Liver (tissue), 9 donors: ENCODE results near the gene CCDC7. TPM values are rescaled to one million over a fixed set of nuclear protein-coding genes. Genes with fewer than 3 reads are reported as not detected.
"Not testable (repeated sequence)": the region's sequence is repeated elsewhere in the genome, so short reads cannot be mapped to it uniquely, and the experiment has no call there.

ENCODE experiments used
- DNase-seq: peaks from one replicate; pipeline ENCODE4 v3.0.0-alpha.2; 2017; ENCODE audit warnings: low spot score
- H3K27ac ChIP-seq, 2 donors: one replicate each; pipeline ENCODE4 v1.7.0; 2013; ENCODE audit warnings: inconsistent platforms in 2 of 2, low read length in 2 of 2, control low read depth in 1 of 2, low read depth in 1 of 2, mild to moderate bottlenecking in 1 of 2
- H3K27me3 ChIP-seq, 4 donors: one replicate each; pipeline versions ENCODE4 v1.6.1 to v1.7.0; 2013; ENCODE audit warnings: low read length in 3 of 4, inconsistent platforms in 1 of 4, mild to moderate bottlenecking in 1 of 4, moderate library complexity in 1 of 4; ENCODE audit not compliant: control insufficient read depth in 4 of 4, insufficient read depth in 4 of 4
- H3K36me3 ChIP-seq, 4 donors: one replicate each; pipeline versions ENCODE4 v1.6.1 to v1.7.0; 2013; ENCODE audit warnings: low read length in 3 of 4, mild to moderate bottlenecking in 3 of 4, low read depth in 1 of 4, moderate library complexity in 1 of 4; ENCODE audit not compliant: control insufficient read depth in 4 of 4, insufficient read depth in 3 of 4
- H3K4me1 ChIP-seq, 4 donors: one replicate each; pipeline versions ENCODE4 v1.6.1 to v1.7.0; 2013; ENCODE audit warnings: low read length in 3 of 4, mild to moderate bottlenecking in 3 of 4, moderate library complexity in 1 of 4; ENCODE audit not compliant: control insufficient read depth in 4 of 4, insufficient read depth in 4 of 4
- H3K4me3 ChIP-seq, 3 donors: one replicate each; pipeline versions ENCODE4 v1.6.1 to v1.7.0; 2013; ENCODE audit warnings: low read length in 3 of 3, control low read depth in 1 of 3, low read depth in 1 of 3, mild to moderate bottlenecking in 1 of 3
- H3K9ac ChIP-seq, 2 donors: one replicate each; pipeline ENCODE4 v1.7.0; 2013; ENCODE audit warnings: low read length in 2 of 2, mild to moderate bottlenecking in 2 of 2, moderate library complexity in 2 of 2, control low read depth in 1 of 2, low read depth in 1 of 2
- H3K9me3 ChIP-seq, 4 donors: one replicate each; pipeline versions ENCODE4 v1.6.1 to v1.7.0; 2013; ENCODE audit warnings: low read length in 3 of 4; ENCODE audit not compliant: control insufficient read depth in 4 of 4
- FOXA2 ChIP-seq: IDR thresholded peaks from 2 replicates; pipeline ENCODE4 v1.6.1; 2016; ENCODE audit warnings: antibody characterized with exemption
- GABPA ChIP-seq, 2 donors: IDR thresholded peaks in 1 of 2; conservative IDR thresholded peaks in 1 of 2; 2 replicates each; pipeline ENCODE4 v1.6.1; 2016; ENCODE audit warnings: antibody characterized with exemption in 2 of 2, mild to moderate bottlenecking in 1 of 2, moderate library complexity in 1 of 2
- HNF4A ChIP-seq, 2 donors: conservative IDR thresholded peaks; 2 replicates each; pipeline ENCODE4 v1.6.1; 2016; ENCODE audit warnings: antibody characterized with exemption in 2 of 2, mild to moderate bottlenecking in 2 of 2
- HNF4G ChIP-seq: IDR thresholded peaks from 2 replicates; pipeline ENCODE4 v1.6.1; 2016; ENCODE audit warnings: antibody characterized with exemption
- JUND ChIP-seq, 2 donors: IDR thresholded peaks; 2 replicates each; pipeline ENCODE4 v1.6.1; 2016; ENCODE audit warnings: antibody characterized with exemption in 2 of 2
- NR2F2 ChIP-seq: IDR thresholded peaks from 2 replicates; pipeline ENCODE4 v1.6.1; 2016; ENCODE audit warnings: antibody characterized with exemption
- RAD21 ChIP-seq, 2 donors: IDR thresholded peaks; 2 replicates each; pipeline ENCODE4 v1.6.1; 2016; ENCODE audit warnings: antibody characterized with exemption in 2 of 2, mild to moderate bottlenecking in 2 of 2
- RXRA ChIP-seq, 2 donors: IDR thresholded peaks; 2 replicates each; pipeline ENCODE4 v1.6.1; 2017 to 2018; ENCODE audit warnings: antibody characterized with exemption in 2 of 2, mild to moderate bottlenecking in 1 of 2
- SP1 ChIP-seq: IDR thresholded peaks from 2 replicates; pipeline ENCODE4 v1.6.1; 2018; ENCODE audit warnings: antibody characterized with exemption, mild to moderate bottlenecking
- TAF1 ChIP-seq: conservative IDR thresholded peaks from 2 replicates; pipeline ENCODE4 v1.6.1; 2016; ENCODE audit warnings: antibody characterized with exemption, mild to moderate bottlenecking
- ZBTB33 ChIP-seq: IDR thresholded peaks from 2 replicates; pipeline ENCODE4 v1.6.1; 2016; ENCODE audit warnings: antibody characterized with exemption
- WGBS: extraction: QIAGEN DNeasy Blood & Tissue Kit; methylation state at CpG from one replicate; pipeline ENCODE4 v1.1.7; 2013; 5-methylcytosine and 5-hydroxymethylcytosine counted together
- polyA plus RNA-seq, 2 donors: library from polyadenylated mRNA; stranded (reverse) in 1 of 2; unstranded in 1 of 2; fragments of 200-250 nt in 1 of 2; fragments of >200 nt in 1 of 2; fragmentation: Nextera tagmentation in 1 of 2; extraction: Ambion mirVana in 1 of 2; gene quantifications; one replicate each; pipeline versions ENCODE4 v1.2.1 to v1.2.3, GENCODE V29; 2013 to 2015
- total RNA-seq, 2 donors: library from RNA; depleted of rRNA; stranded (reverse); fragments of >200 nt; gene quantifications; one replicate each; pipeline ENCODE4 v1.2.3, GENCODE V29; 2014
- donor health status: healthy.
- donor health status: healthy.
- donor health status: healthy.
- donor health status: healthy.
- donor health status: healthy.

Gene CCDC7
- total and polyA plus RNA-seq, 4 donors = 0.47 to 5.9 (median 3.2) TPM

GRCh38 chr10:32687546-32687945, 241.6 kb downstream of the CCDC7 start:
- H3K9ac ChIP-seq = no peak overlapping the region
- no peaks in the 10 kb centered on the region for H3K9me3 ChIP-seq
- 82% methylated on average over 2 of the region's 2 CpGs for WGBS
- no peaks in the 10 kb centered on the region for H3K36me3 ChIP-seq
- no peak for DNase-seq
- no peak overlapping the region for H3K4me3 ChIP-seq
- H3K4me1 ChIP-seq = no peaks in the 10 kb centered on the region
- TF ChIP-seq TAF1 = no peak
- no peak for TF ChIP-seq HNF4G
- no peak for TF ChIP-seq JUND (IDR thresholded peaks at IDR 0.05)
- TF ChIP-seq RXRA (IDR thresholded peaks at IDR 0.05) = no peak
- TF ChIP-seq FOXA2 = no peak
- no peak for TF ChIP-seq ZBTB33
- H3K27ac ChIP-seq = no peak overlapping the region
- H3K27me3 ChIP-seq = no peaks in the 10 kb centered on the region

DNA sequence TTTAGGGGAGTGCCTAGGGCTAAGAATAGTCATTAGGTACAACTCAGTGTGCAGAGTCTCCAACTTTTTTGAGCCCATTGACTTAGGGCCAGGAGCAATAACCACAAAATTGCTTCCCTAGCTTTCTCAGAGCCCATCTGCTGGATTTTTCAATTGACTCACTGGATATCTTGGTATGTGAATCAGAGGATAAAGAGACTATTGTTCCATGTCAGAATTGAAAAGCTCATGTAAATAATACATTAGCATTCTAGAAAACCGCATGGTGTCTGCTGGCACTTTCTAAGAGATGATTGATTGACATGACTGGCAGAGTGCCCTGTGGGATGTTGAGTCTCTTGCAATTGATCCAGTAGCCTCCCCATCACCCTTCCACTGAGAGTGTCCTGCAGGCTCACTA, 246.2 kb downstream of the CCDC7 start:
- Histone ChIP-seq H3K4me1 (no peaks in the 10 kb centered on the region), H3K27me3 (no peaks in the 10 kb centered on the region), H3K9me3 (peaks cover 0 to under 1% (median 0%) of the 10 kb centered on the region in 4 donors), H3K9ac (no peak overlapping the region), H3K27ac (no peak overlapping the region), H3K4me3 (no peak overlapping the region), H3K36me3 (peaks cover 0 to 2% (median 0%) of the 10 kb centered on the region in 4 donors)
- no peak for DNase-seq
- no peak for TF ChIP-seq RAD21 (IDR thresholded peaks at IDR 0.05)
- TF ChIP-seq ZBTB33 = no peak
- no peak for TF ChIP-seq HNF4G
- no peak for TF ChIP-seq GABPA (IDR thresholded peaks at IDR 0.05 in 1 of 2, conservative IDR thresholded peaks at IDR 0.05 in 1 of 2)
- TF ChIP-seq RXRA (IDR thresholded peaks at IDR 0.05) = no peak
- no peak for TF ChIP-seq HNF4A (conservative IDR thresholded peaks at IDR 0.05)
- no peak for TF ChIP-seq SP1
- 85% methylated on average over 1 of the region's 1 CpG for WGBS

GRCh38 chr10:32693441-32693979, 247.6 kb downstream of the CCDC7 start:
- TF ChIP-seq NR2F2 (no peak), JUND (IDR thresholded peaks at IDR 0.05) (no peak)
- WGBS = 89% methylated on average over 4 of the region's 4 CpGs
- H3K4me3 ChIP-seq = no peak overlapping the region
- no peak overlapping the region for H3K9ac ChIP-seq
- no peaks in the 10 kb centered on the region for H3K27me3 ChIP-seq
- no peak overlapping the region for H3K27ac ChIP-seq
- no peak for DNase-seq
- H3K4me1 ChIP-seq = no peaks in the 10 kb centered on the region
- peaks cover 0 to 4% (median 0%) of the 10 kb centered on the region in 4 donors for H3K36me3 ChIP-seq
- peaks cover 0 to 3% (median 0%) of the 10 kb centered on the region in 4 donors for H3K9me3 ChIP-seq

- H3K4me3 ChIP-seq, H3K4me1 ChIP-seq, H3K9ac ChIP-seq, H3K36me3 ChIP-seq, H3K9me3 ChIP-seq, H3K27me3 ChIP-seq, H3K27ac ChIP-seq, DNase-seq: not testable (repeated sequence)
- 94% methylated on average over 2 of the region's 2 CpGs for whole genome bisulfite sequencing
Observed at GRCh38 chr10:32699683-32700082, 253.7 kb downstream of the CCDC7 start.
